IPS DF 19.7 (cell line): ENCODE data around the gene FCGBP.
"Not testable (repeated sequence)": the region's sequence is repeated elsewhere in the genome, so short reads cannot be mapped to it uniquely, and the experiment has no call there.

ENCODE experiments used
- DNase-seq: peaks from one replicate; pipeline ENCODE4 v3.0.0-alpha.2; 2013; ENCODE audit warnings: low read depth, low spot score

FCGBP gene

DNA sequence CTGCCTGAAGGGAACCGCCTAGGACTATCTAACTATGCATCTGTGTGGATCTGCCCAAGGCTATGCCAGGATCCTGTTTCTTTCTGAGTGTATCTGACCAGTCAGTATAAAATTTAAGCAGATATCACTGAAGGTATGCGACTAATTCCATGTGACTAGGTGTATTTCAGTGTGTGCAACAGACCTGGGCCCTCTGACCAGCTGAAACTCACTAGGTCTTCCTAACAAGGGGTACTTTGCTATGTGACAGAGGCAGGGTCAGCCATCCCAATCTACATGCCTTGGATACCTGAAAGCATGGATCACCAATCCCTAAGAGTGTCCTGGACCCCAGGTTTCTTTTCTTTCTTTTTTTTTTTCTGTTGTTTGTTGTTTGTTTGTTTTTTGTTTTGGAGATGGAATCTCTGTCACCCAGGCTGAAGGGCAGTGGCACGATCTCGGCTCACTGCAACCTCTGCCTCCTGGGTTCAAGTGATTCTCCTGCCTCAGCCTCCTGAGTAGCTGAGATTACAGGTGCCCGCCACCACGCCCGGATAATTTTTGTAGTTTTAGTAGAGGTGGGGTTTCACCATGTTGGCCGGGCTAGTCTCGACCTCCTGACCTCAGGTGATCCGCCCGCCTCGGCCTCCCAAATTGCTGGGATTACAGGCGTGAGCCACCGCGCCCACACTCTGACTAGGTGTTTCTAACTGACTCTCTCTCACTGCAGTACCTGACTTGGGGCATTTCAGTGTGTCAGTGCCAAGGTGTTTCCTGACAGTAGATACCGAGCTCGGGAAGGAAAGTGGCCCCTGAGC, 43.5 kb downstream of the FCGBP start:
- no peak for DNase-seq

DNA sequence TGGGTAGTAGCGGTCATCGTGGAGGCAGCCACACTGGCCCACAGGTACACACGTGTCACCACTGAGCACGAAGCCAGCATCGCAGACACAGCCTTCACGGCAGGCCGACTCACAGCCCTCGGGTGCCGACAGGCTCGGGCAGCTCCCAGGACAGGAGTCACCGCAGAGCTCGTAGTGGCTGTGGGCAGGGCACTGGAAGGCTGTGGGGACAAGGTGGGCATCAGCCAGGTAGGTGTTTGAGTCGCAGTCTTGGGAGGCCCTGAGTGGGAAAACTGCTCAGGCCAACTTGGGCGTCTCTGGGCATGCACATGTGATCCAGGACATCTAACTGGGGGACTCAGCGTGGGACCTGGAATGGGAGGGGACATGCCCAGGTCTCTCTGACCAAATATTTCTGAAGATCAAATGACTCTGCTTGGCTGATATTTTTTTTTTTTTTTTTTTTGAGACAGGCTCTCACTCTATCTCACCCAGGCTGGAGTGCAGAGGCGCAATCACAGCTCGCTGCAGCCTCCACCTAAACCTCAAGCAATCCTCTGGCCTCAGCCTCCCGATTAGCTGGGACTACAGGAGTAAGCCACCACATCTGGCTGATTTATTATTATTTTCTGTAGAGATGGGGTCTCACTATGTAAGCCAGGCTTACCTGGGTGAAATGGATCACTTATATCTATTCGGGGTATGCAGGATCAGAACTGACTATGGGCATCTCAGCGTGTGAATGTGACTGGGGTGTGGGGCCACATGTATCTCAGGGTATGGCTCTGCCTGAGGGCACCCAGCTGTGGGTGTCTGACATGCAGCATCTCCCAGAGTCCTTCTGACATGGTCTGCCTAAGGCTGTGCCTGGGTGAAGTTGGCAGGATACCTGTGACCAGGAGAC, 44.3 kb downstream of the FCGBP start:
- DNase-seq, result not testable (repeated sequence)

DNA sequence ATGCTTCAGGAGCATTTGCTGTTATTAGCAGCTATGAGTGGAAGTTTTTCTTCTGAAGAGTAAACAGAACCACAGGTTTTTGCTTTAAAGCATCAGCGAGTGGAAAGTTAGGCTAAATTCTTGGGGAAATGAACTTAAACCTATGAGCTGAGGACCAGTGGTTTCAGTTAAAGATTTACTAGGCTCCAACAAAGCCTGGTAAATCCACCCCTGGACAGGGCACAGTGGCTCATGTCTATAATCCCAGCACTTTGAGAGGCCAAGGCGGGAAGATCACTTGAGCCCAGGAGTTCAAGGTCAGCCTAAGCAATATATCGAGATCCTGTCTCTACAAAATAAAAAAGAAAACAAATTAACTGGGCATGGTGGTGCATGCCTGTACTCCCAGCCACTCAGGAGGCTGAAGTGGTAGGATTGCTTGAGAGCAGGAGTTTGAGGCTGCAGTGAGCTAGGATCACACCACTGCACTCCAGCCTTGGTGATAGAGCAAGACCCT, 46.9 kb downstream of the FCGBP start:
- DNase-seq, result not testable (repeated sequence)

DNA sequence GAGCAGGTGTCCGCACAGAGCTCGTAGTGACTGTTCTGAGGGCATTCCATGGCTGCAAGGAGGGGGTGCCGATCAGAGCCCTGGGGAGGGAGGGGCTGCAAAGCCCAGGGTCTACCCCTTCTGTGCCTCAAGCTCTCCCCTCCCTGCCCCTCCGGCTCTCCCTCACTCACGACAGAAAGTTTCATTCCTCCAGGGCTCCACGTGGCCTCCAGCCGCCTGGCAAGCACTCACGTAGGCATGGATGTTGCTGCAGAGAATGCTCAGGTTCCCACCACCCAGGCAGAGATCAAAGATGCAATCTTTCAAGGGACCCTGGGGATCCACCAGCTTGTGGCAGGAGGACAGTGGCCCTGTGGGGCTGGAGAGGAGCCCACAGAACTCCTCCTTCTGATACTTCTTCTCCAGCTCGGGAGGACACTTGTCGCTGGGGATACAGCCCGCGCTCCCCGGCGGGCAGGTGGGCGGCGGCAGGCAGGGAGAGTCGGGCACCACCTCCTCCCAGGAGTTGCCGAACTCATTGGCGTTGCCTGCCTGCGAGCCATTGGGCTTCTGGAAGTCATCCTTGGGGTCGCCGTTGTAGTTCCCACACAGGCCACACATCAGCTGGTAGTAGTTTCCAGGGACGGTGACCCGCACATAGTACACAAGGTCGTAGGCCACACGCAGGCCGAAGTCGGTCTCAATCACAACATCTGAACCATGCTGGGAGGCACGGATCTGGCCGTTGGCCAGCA, 48.4 kb downstream of the FCGBP start:
- DNase-seq, result not testable (repeated sequence)

DNA sequence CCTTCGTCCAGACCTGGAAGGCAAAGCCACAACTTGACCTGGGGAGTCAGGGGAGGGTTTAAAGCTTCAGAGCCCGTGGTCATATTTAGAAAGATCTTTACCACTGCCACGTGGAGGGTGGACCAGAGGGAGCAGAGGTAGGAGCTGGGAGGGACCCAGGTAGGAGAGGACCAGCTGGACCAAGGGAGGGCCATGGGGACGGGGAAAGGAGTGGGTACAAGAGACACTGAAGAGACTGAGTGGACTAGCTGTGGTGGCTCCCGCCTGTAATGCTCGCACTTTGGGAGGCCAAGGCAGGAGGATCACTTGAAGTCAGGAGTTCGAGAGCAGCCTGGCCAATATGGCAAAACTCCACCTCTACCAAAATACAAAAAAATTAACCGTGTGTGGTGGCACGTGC, 49.7 kb downstream of the FCGBP start:
- not testable (repeated sequence) for DNase-seq
